Mucosa of descending colon (tissue), 3 donors: Measurements from ENCODE around the gene DNAL1. TPM values are rescaled to one million over a fixed set of nuclear protein-coding genes. Genes with fewer than 3 reads are reported as not detected.

Source experiments
- ATAC-seq: fragments of 200-7000 bp; cut with Tn5 transposase; one replicate; pipeline ENCODE4 v1.9.1; 2020; ENCODE audit warnings: mild to moderate bottlenecking, moderate library complexity
- DNase-seq, 3 donors: peaks; one replicate each; pipeline ENCODE4 v3.0.0-alpha.2; 2020
- H3K36me3 ChIP-seq: fragments of 200-600 bp; one replicate; pipeline ENCODE4 v1.8.0; 2021; ENCODE audit warnings: low read depth, mild to moderate bottlenecking
- H3K4me1 ChIP-seq: fragments of 200-600 bp; one replicate; pipeline ENCODE4 v1.8.0; 2021; ENCODE audit warnings: low read depth, mild to moderate bottlenecking
- H3K4me3 ChIP-seq: fragments of 200-600 bp; one replicate; pipeline ENCODE4 v1.8.0; 2021; ENCODE audit warnings: mild to moderate bottlenecking
- H3K9me3 ChIP-seq: fragments of 200-600 bp; one replicate; pipeline ENCODE4 v1.8.0; 2021; ENCODE audit warnings: mild to moderate bottlenecking
- CTCF ChIP-seq: fragments of 200-600 bp; IDR thresholded peaks from one replicate; pipeline ENCODE4 v1.8.0; 2022; ENCODE audit warnings: antibody characterized with exemption, mild to moderate bottlenecking
- intact Hi-C, 2 donors: fragments of 100-400 bp; cut with DNase I in 1 of 2; cut with micrococcal nuclease in 1 of 2; formaldehyde crosslinking; loops; one replicate each; pipeline versions ENCODE4 v1.11.0 to v1.11.1; 2022; cut with DNase I, micrococcal nuclease
- total RNA-seq, 3 donors: library from RNA; stranded (reverse); fragmentation: NEBNext Ultra II Directional in 2 of 3; extraction: Animal tissue kit (Norgen Biotek cat#: 25700) in 2 of 3; gene quantifications; one replicate each; pipeline versions ENCODE4 v1.2.1 to v1.2.4, GENCODE V29; 2021 to 2023
- donor health status: DM: no; HTN: no; CAD: no; lungs with moderate emphysema.
- donor health status: DM: no; HTN: no; CAD: no.
- donor health status: DM: no; HTN: yes; CAD: no.

DNAL1 gene
- total RNA-seq, 3 donors from 2014 or later = 7.0 to 18.9 (median 7.6) TPM

- DNase-seq = no peak
- intact Hi-C loops = no loop called here
- no peak for TF ChIP-seq CTCF
- Histone ChIP-seq H3K4me1 (no peaks in the 10 kb centered on the region), H3K4me3 (no peak overlapping the region), H3K9me3 (no peaks in the 10 kb centered on the region), H3K36me3 (no peaks in the 10 kb centered on the region)
- no peak for ATAC-seq
Observed at GRCh38 chr14:73686901-73687300, 42.1 kb downstream of the DNAL1 start.

DNA sequence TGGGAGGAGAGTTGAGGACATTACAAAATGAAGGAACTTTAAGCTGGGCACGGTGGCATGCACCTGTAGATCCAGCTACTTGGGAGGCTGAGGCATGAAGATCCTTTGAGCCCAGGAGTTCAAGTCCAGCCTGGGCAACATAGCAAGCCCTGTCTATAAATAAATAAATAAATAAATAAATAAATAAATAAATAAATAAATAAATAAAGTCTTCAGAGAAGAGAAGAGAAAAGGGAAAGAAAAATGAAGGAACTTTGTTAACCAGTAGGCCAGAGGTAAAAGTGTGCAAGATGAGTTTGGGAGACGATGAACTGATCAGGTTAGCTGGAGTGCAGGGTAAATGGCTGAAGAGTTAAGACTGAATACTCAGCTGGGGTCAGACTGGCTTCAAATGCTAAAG, 49.3 kb downstream of the DNAL1 start:
- no peak overlapping the region for H3K4me3 ChIP-seq
- no peaks in the 10 kb centered on the region for H3K9me3 ChIP-seq
- no peak for DNase-seq
- no peak for TF ChIP-seq CTCF
- H3K36me3 ChIP-seq = no peaks in the 10 kb centered on the region
- intact Hi-C loops = no loop called here
- ATAC-seq = no peak
- H3K4me1 ChIP-seq = no peaks in the 10 kb centered on the region

GRCh38 chr14:73695082-73695481, 50.3 kb downstream of the DNAL1 start:
- TF ChIP-seq CTCF = no peak
- DNase-seq (no peak), ATAC-seq (no peak)
- intact Hi-C loops = no loop called here
- H3K4me1 ChIP-seq = no peaks in the 10 kb centered on the region
- H3K9me3 ChIP-seq = no peaks in the 10 kb centered on the region
- no peak overlapping the region for H3K4me3 ChIP-seq
- H3K36me3 ChIP-seq = no peaks in the 10 kb centered on the region

GRCh38 chr14:73695997-73696396, 51.2 kb downstream of the DNAL1 start:
- intact Hi-C loops = no loop called here
- ATAC-seq = no peak
- no peak for TF ChIP-seq CTCF
- Histone ChIP-seq H3K9me3 (no peaks in the 10 kb centered on the region), H3K4me1 (no peaks in the 10 kb centered on the region), H3K4me3 (no peak overlapping the region), H3K36me3 (no peaks in the 10 kb centered on the region)
- DNase-seq = no peak

- TF ChIP-seq CTCF = no peak
- H3K36me3 ChIP-seq = no peaks in the 10 kb centered on the region
- H3K9me3 ChIP-seq = no peaks in the 10 kb centered on the region
- H3K4me3 ChIP-seq = no peak overlapping the region
- intact Hi-C loops = no loop called here
- DNase-seq (no peak), ATAC-seq (peak; percentile 92)
- no peaks in the 10 kb centered on the region for H3K4me1 ChIP-seq
Observed at GRCh38 chr14:73696466-73697400, 51.9 kb downstream of the DNAL1 start.
